CD4-positive, alpha-beta T cell (primary cell): Measurements from ENCODE around the gene LGR6. TPM values are rescaled to one million over a fixed set of nuclear protein-coding genes. Genes with fewer than 3 reads are reported as not detected.

Source experiments
- ATAC-seq: fragments of 200-7000 bp; cut with Tn5 transposase; one replicate; pipeline ENCODE4 v1.10.0; 2022; ENCODE audit warnings: mild to moderate bottlenecking; ENCODE audit not compliant: poor library complexity
- CTCF ChIA-PET: fragments of 350-600 bp; sonication (Branson Sonifier 250); formaldehyde crosslinking; loops from one replicate; lab custom pipeline; 2021; ENCODE audit warnings: antibody characterized with exemption, inconsistent platforms; lab: Charles Lee
- POLR2A ChIA-PET: fragments of 350-600 bp; sonication (Branson Sonifier 250); formaldehyde crosslinking; loops from one replicate; lab custom pipeline; 2021; ENCODE audit warnings: antibody characterized with exemption, inconsistent platforms; lab: Charles Lee
- DNase-seq, 14 experiments: peaks; one replicate each; pipeline ENCODE4 v3.0.0-alpha.2; 2013 to 2020; ENCODE audit warnings: mixed read lengths in 2 of 14
- H3K27ac ChIP-seq, 2 donors: one replicate each; pipeline versions ENCODE4 v1.5.1 to v1.7.0; 2013; ENCODE audit warnings: low read length in 2 of 2, low read depth in 1 of 2, mild to moderate bottlenecking in 1 of 2
- H3K27me3 ChIP-seq, 2 experiments: 1 replicate in 1 of 2; 2 replicates in 1 of 2; pipeline versions ENCODE4 v1.6.1 to v1.7.0; 2013; ENCODE audit warnings: low read length in 2 of 2, control low read depth in 1 of 2, mild to moderate bottlenecking in 1 of 2, moderate library complexity in 1 of 2; ENCODE audit not compliant: insufficient read depth in 2 of 2, control insufficient read depth in 1 of 2
- H3K36me3 ChIP-seq: one replicate; pipeline ENCODE4 v1.6.1; 2013; ENCODE audit warnings: low read length, control low read depth; ENCODE audit not compliant: insufficient read depth
- H3K4me1 ChIP-seq: one replicate; pipeline ENCODE4 v1.6.1; 2013; ENCODE audit warnings: low read length, control low read depth; ENCODE audit not compliant: insufficient read depth
- H3K4me3 ChIP-seq: one replicate; pipeline ENCODE4 v1.5.1; 2013; ENCODE audit warnings: mild to moderate bottlenecking, low read length, moderate library complexity
- H3K9me3 ChIP-seq, 2 experiments: 1 replicate in 1 of 2; 2 replicates in 1 of 2; pipeline versions ENCODE4 v1.6.1 to v1.7.0; 2013; ENCODE audit warnings: low read length in 2 of 2, mild to moderate bottlenecking in 2 of 2, control low read depth in 1 of 2, moderate library complexity in 1 of 2; ENCODE audit not compliant: control insufficient read depth in 1 of 2, insufficient read depth in 1 of 2
- H3K27ac Mint-ChIP-seq: one replicate; pipeline ENCODE4 v1.8.0; 2020; ENCODE audit warnings: mixed read lengths
- H3K27me3 Mint-ChIP-seq: one replicate; pipeline ENCODE4 v1.8.0; 2021; ENCODE audit warnings: mixed read lengths
- H3K36me3 Mint-ChIP-seq: one replicate; pipeline ENCODE4 v1.8.0; 2021; ENCODE audit warnings: low read depth, mixed read lengths
- H3K4me1 Mint-ChIP-seq: one replicate; pipeline ENCODE4 v1.8.0; 2021; ENCODE audit warnings: low read depth, mixed read lengths
- H3K4me3 Mint-ChIP-seq: one replicate; pipeline ENCODE4 v1.8.0; 2020; ENCODE audit warnings: mild to moderate bottlenecking, mixed read lengths
- H3K9me3 Mint-ChIP-seq: one replicate; pipeline ENCODE4 v1.8.0; 2020; ENCODE audit warnings: mixed read lengths
- intact Hi-C, 2 experiments: fragments of 100-400 bp; cut with DNase I in 1 of 2; cut with micrococcal nuclease in 1 of 2; formaldehyde crosslinking; loops; one replicate each; pipeline versions ENCODE4 v1.15.1 to v1.9.0; 2023 to 2025; cut with DNase I, micrococcal nuclease
- total RNA-seq, 174 experiments: library from RNA in 2 of 174; stranded (reverse) in 2 of 174; gene quantifications; one replicate each; pipeline ENCODE4 v1.2.3 and lab custom pipeline; 2021 to 2026
- TF ChIP-seq, protein P1 (sequence below): fragments of 200-600 bp; IDR thresholded peaks from one replicate; pipeline ENCODE4 v1.8.0; 2022; ENCODE audit warnings: antibody characterized with exemption, mild to moderate bottlenecking

Gene LGR6
- total RNA-seq, 2 experiments from 2014 or later, result 0.19 to 0.45 TPM

DNA sequence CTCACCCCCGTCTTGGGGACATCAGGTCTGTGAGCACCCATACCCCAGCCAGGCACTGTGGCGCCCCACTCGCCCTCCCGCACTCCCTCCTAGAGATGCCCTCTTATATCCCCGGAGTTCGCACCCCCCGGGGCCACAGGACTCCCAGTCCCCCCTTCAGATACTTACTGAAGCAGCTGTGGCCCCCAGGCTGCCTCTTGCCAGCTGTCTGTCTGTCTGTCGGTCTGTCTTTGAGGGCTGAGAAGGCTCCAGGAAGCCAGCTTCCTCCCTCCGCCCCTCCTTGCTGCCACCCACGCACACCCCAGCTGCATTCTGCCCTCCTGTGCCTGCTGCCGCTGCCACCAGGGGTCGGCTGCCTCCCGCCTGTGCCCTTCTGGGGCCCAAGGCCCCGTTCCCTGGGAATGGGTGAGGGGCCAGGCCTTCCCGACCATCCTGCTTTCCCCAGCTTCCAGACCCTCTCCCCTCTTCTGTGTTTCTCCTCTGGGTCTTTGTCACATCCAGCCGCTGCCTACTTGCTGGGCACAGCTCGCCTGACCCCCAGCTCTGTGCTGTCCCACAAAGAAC lies 33.1 kb upstream of the LGR6 start, which contains the start of gene PTPN7:
Gene PTPN7 (minus strand): TSS at position 226 of the 564 bp plus-strand sequence. CDS start 1,200 bp downstream, outside the sequence.
- H3K4me3 ChIP-seq, result peak within 1 kb of the TSS; percentile 89
- Mint-ChIP-seq H3K9me3 (no peaks in the 10 kb centered on the region), H3K36me3 (peaks cover 45% of the 10 kb centered on the region), H3K4me1 (peaks cover 92% of the 10 kb centered on the region), H3K27me3 (no peaks in the 10 kb centered on the region), H3K27ac (peak within 1 kb of the TSS; percentile 99), H3K4me3 (peak within 1 kb of the TSS; percentile 99)
- ChIA-PET POLR2A (interaction anchor here (1.0 to 4.9 kb wide), 7 partner anchors 9 to 188 kb away, joined by 3 to 66 read pairs (median 5); partner anchors contain the start of genes ARL8A, PPP1R12B and UBE2T), CTCF (interaction anchor here (0.9 to 3.2 kb wide), 10 partner anchors 10 to 188 kb away, joined by 3 to 8 read pairs (median 6); partner anchors contain the start of genes ARL8A, LGR6 and PPP1R12B)
- H3K4me1 ChIP-seq, result peaks cover 98% of the 10 kb centered on the region
- peak within 1 kb of the TSS; percentile 94 to 97 for H3K27ac ChIP-seq
- H3K27me3 ChIP-seq, result no peaks in the 10 kb centered on the region
- H3K9me3 ChIP-seq, result no peaks in the 10 kb centered on the region
- intact Hi-C loops, result no loop called here
- peaks cover 29% of the 10 kb centered on the region for H3K36me3 ChIP-seq
- TF ChIP-seq, protein P1, sequence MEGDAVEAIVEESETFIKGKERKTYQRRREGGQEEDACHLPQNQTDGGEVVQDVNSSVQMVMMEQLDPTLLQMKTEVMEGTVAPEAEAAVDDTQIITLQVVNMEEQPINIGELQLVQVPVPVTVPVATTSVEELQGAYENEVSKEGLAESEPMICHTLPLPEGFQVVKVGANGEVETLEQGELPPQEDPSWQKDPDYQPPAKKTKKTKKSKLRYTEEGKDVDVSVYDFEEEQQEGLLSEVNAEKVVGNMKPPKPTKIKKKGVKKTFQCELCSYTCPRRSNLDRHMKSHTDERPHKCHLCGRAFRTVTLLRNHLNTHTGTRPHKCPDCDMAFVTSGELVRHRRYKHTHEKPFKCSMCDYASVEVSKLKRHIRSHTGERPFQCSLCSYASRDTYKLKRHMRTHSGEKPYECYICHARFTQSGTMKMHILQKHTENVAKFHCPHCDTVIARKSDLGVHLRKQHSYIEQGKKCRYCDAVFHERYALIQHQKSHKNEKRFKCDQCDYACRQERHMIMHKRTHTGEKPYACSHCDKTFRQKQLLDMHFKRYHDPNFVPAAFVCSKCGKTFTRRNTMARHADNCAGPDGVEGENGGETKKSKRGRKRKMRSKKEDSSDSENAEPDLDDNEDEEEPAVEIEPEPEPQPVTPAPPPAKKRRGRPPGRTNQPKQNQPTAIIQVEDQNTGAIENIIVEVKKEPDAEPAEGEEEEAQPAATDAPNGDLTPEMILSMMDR, result peak; percentile 76
- peak; percentile 67 to 89 (median 78) for DNase-seq
- peak; percentile 68 for ATAC-seq

DNA sequence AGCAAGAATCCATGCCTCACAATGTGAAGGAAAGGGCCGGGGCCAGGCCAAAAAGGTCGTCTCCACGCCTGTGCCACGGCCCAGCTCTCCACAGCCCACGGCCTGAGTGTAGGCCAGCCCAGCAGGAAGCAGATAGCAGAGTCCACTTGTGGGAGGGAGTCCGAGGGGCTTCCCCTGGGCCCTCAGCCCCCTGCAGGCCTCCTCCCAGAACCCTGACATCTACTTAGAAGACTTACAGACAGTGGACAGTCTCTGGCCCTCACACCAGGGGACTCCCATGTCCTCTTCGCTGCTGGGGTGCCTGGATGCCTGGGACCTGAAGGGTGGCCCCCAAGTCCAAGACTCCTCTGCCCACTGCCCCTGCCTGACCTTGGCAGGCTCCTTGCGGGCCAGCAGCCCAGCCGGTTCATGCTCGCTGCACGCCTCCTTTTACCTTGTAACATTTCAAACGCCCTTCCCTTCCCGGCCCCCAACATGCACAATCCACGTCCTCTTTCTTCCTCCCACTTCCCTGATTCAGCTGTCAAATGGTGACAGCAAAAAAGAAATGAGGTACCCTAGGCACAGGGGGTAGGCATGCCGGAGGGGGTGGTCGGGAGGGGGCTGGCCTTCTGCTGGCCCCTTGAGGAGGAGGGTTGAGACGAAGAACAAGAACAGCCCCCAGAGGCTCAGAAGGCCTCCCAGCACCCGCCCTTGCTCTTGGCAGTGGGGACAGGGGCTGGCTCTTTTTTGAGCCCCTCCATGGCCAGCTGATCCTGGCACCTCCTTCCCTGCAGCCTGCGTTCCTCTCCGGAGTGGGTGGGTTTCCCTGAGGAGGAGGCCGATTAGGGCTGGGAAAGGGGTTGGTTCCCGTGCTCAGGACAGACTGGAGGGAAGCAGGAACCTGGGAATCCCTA lies 32.2 kb upstream of the LGR6 start:
- Histone ChIP-seq H3K4me3 (peak overlapping the region; percentile 89), H3K4me1 (peaks cover 99% of the 10 kb centered on the region), H3K27ac (peak overlapping the region; percentile 94 to 97), H3K9me3 (no peaks in the 10 kb centered on the region), H3K36me3 (peaks cover 20% of the 10 kb centered on the region), H3K27me3 (no peaks in the 10 kb centered on the region)
- DNase-seq (peak in 4 of 14 experiments; percentile 14 to 41 (median 27)), ATAC-seq (no peak)
- H3K4me3 Mint-ChIP-seq, result peak overlapping the region; percentile 99
- H3K27ac Mint-ChIP-seq, result peak overlapping the region; percentile 99
- ChIA-PET POLR2A (interaction anchor here (0.8 to 4.9 kb wide), 6 partner anchors 7 to 1139 kb away, joined by 3 to 66 read pairs (median 7); partner anchors contain the start of genes ARL8A and PPP1R12B), CTCF (interaction anchor here (1.1 to 3.2 kb wide), 7 partner anchors 9 to 183 kb away, joined by 3 to 8 read pairs (median 6); partner anchors contain the start of genes ARL8A and LGR6)
- peaks cover 89% of the 10 kb centered on the region for H3K4me1 Mint-ChIP-seq
- no peaks in the 10 kb centered on the region for H3K27me3 Mint-ChIP-seq
- peaks cover 35% of the 10 kb centered on the region for H3K36me3 Mint-ChIP-seq
- TF ChIP-seq, protein P1, result no peak
- intact Hi-C loops, result no loop called here
- H3K9me3 Mint-ChIP-seq, result no peaks in the 10 kb centered on the region

DNA sequence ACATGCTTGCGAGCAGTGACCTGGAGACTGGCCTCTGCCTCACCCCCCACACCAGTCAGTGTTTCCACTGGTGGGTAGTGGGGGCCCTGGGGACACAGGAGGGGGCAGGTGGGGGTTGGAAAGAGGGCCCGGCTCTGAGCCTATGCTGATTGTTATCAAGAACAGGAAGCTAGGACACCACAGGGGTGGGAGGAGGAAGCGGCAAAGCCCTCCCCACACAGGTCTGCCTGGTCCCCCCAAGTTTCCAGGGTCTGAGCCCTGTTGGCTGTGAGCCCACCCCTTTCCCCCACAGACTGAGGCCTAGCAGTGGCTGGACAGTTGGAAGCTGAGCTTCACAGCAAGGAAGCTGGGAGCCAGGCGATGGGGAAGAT lies 31.6 kb upstream of the LGR6 start:
- H3K27me3 ChIP-seq, result no peaks in the 10 kb centered on the region
- Mint-ChIP-seq H3K4me3 (peak overlapping the region; percentile 99), H3K4me1 (peaks cover 93% of the 10 kb centered on the region), H3K9me3 (no peaks in the 10 kb centered on the region), H3K27ac (peak overlapping the region; percentile 99), H3K36me3 (peaks cover 33% of the 10 kb centered on the region), H3K27me3 (no peaks in the 10 kb centered on the region)
- DNase-seq, result peak in 6 of 14 experiments; percentile 29 to 77 (median 45)
- intact Hi-C loops, result no loop called here
- CTCF ChIA-PET, result interaction anchor here (0.8 to 3.2 kb wide), 2 partner anchors 9 to 31 kb away, joined by 3 to 8 read pairs; no protein-coding TSS in a partner anchor
- TF ChIP-seq, protein P1, result no peak
- no peaks in the 10 kb centered on the region for H3K9me3 ChIP-seq
- H3K27ac ChIP-seq, result peak overlapping the region; percentile 94 to 97
- ATAC-seq, result no peak
- peak overlapping the region; percentile 89 for H3K4me3 ChIP-seq
- peaks cover 14% of the 10 kb centered on the region for H3K36me3 ChIP-seq
- peaks cover 96% of the 10 kb centered on the region for H3K4me1 ChIP-seq
- POLR2A ChIA-PET, result interaction anchor here (0.8 to 4.9 kb wide), 5 partner anchors 8 to 1140 kb away, joined by 3 to 66 read pairs (median 7); partner anchors contain the start of genes ARL8A and PPP1R12B
